Stimulated activated CD4-positive, alpha-beta T cell treated with anti-CD3 and anti-CD28 coated beads, Interleukin-1b, Interleukin-23, amount 100 ng/mL, for 24 hours (primary cell): ENCODE data around the gene MMP2.

ENCODE experiments used
- DNase-seq, 4 experiments: peaks; one replicate each; pipeline ENCODE4 v3.0.0-alpha.2; 2020; ENCODE audit warnings: low read depth in 4 of 4, low spot score in 1 of 4

MMP2 gene

GRCh38 chr16:55468352-55468990 is 10.5 kb upstream of the MMP2 start:
- DNase-seq: no peak

DNA sequence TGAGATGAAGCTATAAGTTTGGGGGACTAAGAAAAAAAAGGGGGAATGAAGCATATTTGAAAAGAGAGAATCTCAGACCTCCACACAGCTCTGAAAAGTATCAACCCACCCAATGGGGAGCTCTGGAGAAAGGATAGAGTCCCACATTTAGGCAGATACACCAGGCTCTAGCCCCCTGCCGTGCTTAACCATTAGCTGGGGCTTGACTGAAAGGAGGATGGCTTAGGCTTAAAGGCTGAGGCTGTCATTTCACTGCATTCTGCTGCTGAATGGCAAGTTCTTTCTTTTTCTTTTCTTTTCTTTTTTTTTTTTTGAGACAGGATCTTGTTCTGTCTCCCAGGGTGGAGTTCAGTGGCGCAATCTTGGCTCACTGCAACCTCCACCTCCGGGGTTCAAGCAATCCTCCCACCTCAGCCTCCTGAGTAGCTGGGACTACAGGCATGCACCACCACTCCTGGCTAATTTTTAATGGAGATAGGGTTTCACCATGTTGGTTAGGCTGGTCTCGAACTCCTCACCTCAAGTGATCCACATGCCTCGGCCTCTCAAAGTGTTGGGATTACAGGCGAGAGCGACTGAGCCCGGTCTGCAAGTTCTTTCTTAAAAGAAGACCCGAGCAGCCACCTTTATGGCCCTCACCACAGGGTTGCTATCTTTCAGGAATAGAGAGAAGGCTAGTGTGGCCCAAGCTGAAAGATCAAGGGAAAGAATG is 9.0 kb upstream of the MMP2 start:
- DNase-seq: no peak

GRCh38 chr16:55470533-55471371 is 8.2 kb upstream of the MMP2 start:
- no peak for DNase-seq

- DNase-seq: peak in 1 of 4 experiments; percentile 5
Observed at GRCh38 chr16:55471448-55472097, 7.4 kb upstream of the MMP2 start.

DNA sequence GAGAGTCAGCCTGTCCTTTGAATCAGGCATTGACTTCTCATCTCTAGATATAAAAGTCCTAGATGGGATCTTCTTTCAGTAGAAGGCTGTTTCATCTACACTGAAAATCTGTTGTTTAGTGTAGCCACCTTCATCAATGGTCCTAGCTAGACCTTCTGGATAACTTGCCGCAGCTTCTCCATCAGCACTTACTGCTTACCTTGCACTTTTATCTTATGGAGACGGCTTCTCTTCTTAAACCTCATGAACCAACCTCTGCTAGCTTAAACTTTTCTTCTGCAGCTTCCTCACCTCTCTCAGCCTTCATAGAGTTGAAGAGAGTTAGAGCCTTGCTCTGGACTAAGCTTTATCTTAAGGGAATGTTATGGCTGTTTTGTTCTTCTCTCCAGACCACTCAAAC is 5.4 kb upstream of the MMP2 start:
- no peak for DNase-seq

GRCh38 chr16:55474821-55475220 is 4.2 kb upstream of the MMP2 start:
- DNase-seq: no peak

- no peak for DNase-seq
Observed at GRCh38 chr16:55475919-55476318, 3.1 kb upstream of the MMP2 start.

GRCh38 chr16:55476625-55477533 is 2.1 kb upstream of the MMP2 start:
- no peak for DNase-seq

GRCh38 chr16:55477736-55478135 is 1.3 kb upstream of the MMP2 start:
- DNase-seq: no peak

DNA sequence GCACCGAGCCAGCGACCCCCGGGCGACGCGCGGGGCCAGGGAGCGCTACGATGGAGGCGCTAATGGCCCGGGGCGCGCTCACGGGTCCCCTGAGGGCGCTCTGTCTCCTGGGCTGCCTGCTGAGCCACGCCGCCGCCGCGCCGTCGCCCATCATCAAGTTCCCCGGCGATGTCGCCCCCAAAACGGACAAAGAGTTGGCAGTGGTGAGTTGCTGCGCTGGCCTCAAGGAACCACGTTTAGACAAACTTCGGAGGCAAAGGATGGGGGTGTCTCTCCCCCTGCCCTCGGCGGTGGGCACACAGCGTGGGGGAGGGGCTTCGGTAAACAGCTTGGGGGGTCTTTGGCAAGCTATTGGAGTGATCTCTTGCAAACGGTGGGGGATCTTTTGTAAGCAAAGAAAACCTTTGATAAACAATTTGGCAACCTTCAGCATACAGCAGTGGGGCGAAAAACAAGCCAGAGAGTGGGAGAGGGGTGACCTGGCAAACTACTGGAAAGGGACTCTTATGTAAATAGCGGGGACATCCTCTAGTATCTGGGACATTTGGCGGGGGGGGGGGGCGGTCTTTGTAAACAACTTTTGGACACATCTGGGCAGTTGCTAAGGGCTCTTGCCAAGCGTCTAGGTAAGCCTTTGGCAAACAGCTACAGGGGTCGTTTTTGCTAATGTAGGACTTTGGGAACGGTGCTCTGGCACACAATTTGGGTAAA is 587 bp downstream of the MMP2 start:
- DNase-seq: no peak

DNA sequence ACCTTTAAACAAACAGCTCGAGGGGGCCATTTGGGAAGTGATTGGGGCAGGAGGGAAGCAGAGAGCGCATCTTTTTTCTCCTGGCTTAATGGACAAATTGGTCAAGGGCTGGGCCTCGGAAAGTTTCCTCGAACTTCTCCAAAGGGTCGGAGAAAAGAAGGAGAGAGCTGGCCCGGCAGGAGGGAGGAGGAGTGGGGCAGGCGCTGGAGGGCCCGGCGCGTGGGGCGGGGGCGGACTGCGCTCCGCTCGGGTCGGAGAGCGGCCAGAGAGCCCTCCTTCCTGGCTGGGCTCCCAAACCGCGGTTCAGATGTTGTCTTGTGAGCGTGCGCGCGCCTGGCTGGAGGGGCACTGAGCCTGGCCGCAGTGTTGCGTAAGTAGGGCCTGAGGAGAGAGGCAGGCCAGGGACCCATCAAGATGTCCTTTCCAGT is 1.2 kb downstream of the MMP2 start:
- DNase-seq: no peak

DNA sequence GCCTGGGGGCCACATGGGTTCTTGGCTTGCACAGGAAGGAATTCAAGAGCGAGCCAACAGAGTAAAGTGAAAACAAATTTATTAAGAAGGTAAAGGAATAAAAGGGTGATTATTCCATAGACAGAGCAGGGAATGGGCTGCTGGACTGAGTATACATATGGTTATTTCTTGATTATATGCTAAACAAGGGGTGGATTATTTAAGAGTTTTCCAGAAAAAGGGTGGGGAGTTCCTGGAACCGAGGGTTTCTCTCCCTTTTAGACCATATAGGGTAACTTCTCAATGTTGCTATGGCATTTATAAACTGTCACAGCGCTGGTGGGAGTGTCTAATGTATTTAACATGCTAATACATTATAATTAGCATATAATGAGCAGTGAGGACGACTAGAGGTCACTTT is 2.0 kb downstream of the MMP2 start:
- DNase-seq: no peak

DNA sequence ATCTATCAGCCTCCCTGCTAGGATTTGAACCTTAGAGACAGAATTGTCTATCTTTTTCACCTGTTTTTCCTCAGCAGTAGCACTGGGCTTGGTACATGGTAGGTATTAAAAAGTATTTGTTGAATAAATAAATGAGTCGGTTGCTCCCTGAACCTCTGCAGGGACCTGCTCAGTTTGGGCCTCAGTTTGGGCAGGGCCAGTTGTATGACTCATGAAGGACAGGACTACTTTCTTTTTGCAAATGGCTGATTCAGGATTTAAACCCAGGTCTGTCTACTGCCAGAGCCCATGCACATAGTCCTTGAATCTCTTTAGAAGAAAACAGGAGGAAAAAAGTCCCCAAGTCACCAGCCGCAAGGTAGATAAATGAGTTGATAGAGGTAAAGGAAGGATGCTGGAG is 3.1 kb downstream of the MMP2 start:
- DNase-seq: no peak

- no peak for DNase-seq
Observed at GRCh38 chr16:55487048-55487803, 8.2 kb downstream of the MMP2 start.

- DNase-seq: no peak
Observed at GRCh38 chr16:55488306-55488705, 9.3 kb downstream of the MMP2 start.

GRCh38 chr16:55489119-55489955 is 10.3 kb downstream of the MMP2 start:
- no peak for DNase-seq

GRCh38 chr16:55489956-55490265 is 10.9 kb downstream of the MMP2 start:
- DNase-seq: no peak

GRCh38 chr16:55490301-55490700 is 11.3 kb downstream of the MMP2 start:
- no peak for DNase-seq
